ENCODE data around the gene ALPK3. TPM values are rescaled to one million over a fixed set of nuclear protein-coding genes. Genes with fewer than 3 reads are reported as not detected.

ALPK3 gene
- total and polyA plus RNA-seq, 10 of the 15 experiments (the other 5 are each of a cell fraction or from before 2014, with no cell fraction given): under 0.01 to 0.05 (median 0.02) TPM; not detected in 6

- ChIA-PET SMC1A (ENCODE audit: uncharacterized antibody, unreplicated experiment) (no interaction called here), RAD21 (ENCODE audit: unreplicated experiment) (interaction anchor here (0.7 to 1.7 kb wide), 4 partner anchors 9 to 307 kb away, joined by 3 to 8 read pairs (median 4); no protein-coding TSS in a partner anchor)
Observed at GRCh38 chr15:84861781-84862180, 44.6 kb downstream of the ALPK3 start.

More at GRCh38 chr15:84861781-84862180, 44.6 kb downstream of the ALPK3 start:
- Histone ChIP-seq H3K27ac (ENCODE audit: control insufficient read depth, insufficient read depth) (no peak overlapping the region), H3K9me3 (replicated peaks; ENCODE audit: control insufficient read depth, insufficient read depth, low read length) (no peaks in the 10 kb centered on the region), H3K9ac (ENCODE audit: control insufficient read depth, insufficient read depth, low read length) (no peak overlapping the region), H3K4me1 (ENCODE audit: control insufficient read depth, insufficient read depth, low read length) (no peaks in the 10 kb centered on the region), H3K4me3 (no peak overlapping the region), H2AFZ (ENCODE audit: control insufficient read depth, low read depth, low read length) (no peak overlapping the region), H3K36me3 (ENCODE audit: control insufficient read depth in 2 of 2, insufficient read depth in 2 of 2, low read length in 1 of 2) (no peaks in the 10 kb centered on the region), H3K4me2 (ENCODE audit: control insufficient read depth, insufficient read depth) (no peak overlapping the region), H4K20me1 (ENCODE audit: control insufficient read depth, insufficient read depth) (no peaks in the 10 kb centered on the region), H3K27me3 (replicated peaks in 1 of 2; ENCODE audit: control insufficient read depth in 2 of 2, insufficient read depth in 2 of 2, low read length in 1 of 2) (peaks cover 0 to 2% of the 10 kb centered on the region in 2 experiments; a peak in 3 of 4 replicates), H3K79me2 (ENCODE audit: control insufficient read depth, insufficient read depth, low read length) (no peaks in the 10 kb centered on the region)
- intact Hi-C loops (cut with micrococcal nuclease; ENCODE audit: unreplicated experiment) (no loop called here), in situ Hi-C loops (cut with MboI) (no loop called here)
- CTCF ChIA-PET: interaction anchor here (1.0 to 1.1 kb wide), 2 partner anchors 65 to 66 kb away, joined by 3 to 4 read pairs; no protein-coding TSS in a partner anchor
- POLR2A ChIA-PET: no interaction called here
- ATAC-seq (no peak), FAIRE-seq (no peak), DNase-seq (ENCODE audit: low read depth, low spot score) (no peak)
- no TSS peak for BruUV-seq (replicated peaks)
- 46% methylated on average over 3 of the region's 3 CpGs for WGBS (ENCODE audit: insufficient coverage, insufficient replicate concordance, low lambda C conversion rate, missing lambda C conversion rate)
- TF ChIP-seq SUPT20H (IDR thresholded peaks at IDR 0.05; ENCODE audit: borderline replicate concordance, control insufficient read depth, low read depth, low read length) (no peak), NR2C1 (IDR thresholded peaks at IDR 0.05) (no peak), POU2F2 (IDR thresholded peaks at IDR 0.05; ENCODE audit: borderline replicate concordance, low read depth, low read length) (no peak), EED (IDR thresholded peaks at IDR 0.05; ENCODE audit: low read depth) (no peak), NR2C2 (IDR thresholded peaks at IDR 0.05; ENCODE audit: borderline replicate concordance, control insufficient read depth, insufficient read length, low read depth) (no peak), POLR2AphosphoS5 (IDR thresholded peaks at IDR 0.05; ENCODE audit: low read length) (no peak), GATAD2B (conservative IDR thresholded peaks at IDR 0.05; ENCODE audit: low read depth) (no peak), CBX3 (IDR thresholded peaks at IDR 0.05; ENCODE audit: borderline replicate concordance, low read depth) (no peak), CEBPB (IDR thresholded peaks at IDR 0.05; ENCODE audit: borderline replicate concordance in 1 of 2, low read depth in 2 of 2, low read length in 2 of 2) (no peak), ZNF384 (IDR thresholded peaks at IDR 0.05; ENCODE audit: borderline replicate concordance, low read depth, low read length) (no peak), ZZZ3 (IDR thresholded peaks at IDR 0.05; ENCODE audit: control insufficient read depth, insufficient read length, low read depth) (no peak), LARP7 (IDR thresholded peaks at IDR 0.05) (no peak), ZNF622 (IDR thresholded peaks at IDR 0.05) (no peak), MYC (IDR thresholded peaks at IDR 0.05; ENCODE audit: insufficient read depth, insufficient read length, insufficient replicate concordance, low read length, severe bottlenecking) (no peak), ZNF592 (IDR thresholded peaks at IDR 0.05) (no peak), GABPA (IDR thresholded peaks at IDR 0.05; ENCODE audit: low read depth) (no peak), PKNOX1 (IDR thresholded peaks at IDR 0.05) (no peak), HDAC6 (IDR thresholded peaks at IDR 0.05; ENCODE audit: unreplicated experiment) (no peak), ASH2L (IDR thresholded peaks at IDR 0.05; ENCODE audit: borderline replicate concordance, low read depth) (no peak)

Measured in GM12878 (cell line).